NCI-H1436 (cell line): Measurements from ENCODE around the gene AKAP1.

ENCODE experiments used
- DNase-seq: peaks from one replicate; lab custom pipeline; 2025; lab: John Stamatoyannopoulos, UW

The AKAP1 gene

DNA sequence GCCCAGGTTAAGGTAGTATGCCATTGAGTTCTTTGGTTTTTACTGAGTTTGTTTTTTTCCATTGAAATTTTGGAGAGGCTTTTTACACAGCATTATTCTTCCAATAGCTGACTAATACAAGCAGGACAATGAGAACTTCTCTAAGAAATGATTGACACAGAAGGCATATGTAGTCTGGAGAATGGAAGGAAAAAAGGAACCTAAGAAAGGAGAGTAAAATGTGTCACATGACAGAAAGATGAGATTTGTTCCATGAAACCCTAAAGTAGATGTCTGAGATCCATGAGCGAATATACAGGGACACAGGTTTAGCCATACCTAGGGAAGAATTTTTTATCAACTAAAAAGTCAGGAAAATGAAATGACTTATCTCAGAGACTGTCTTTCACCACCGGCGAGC, 80.7 kb downstream of the AKAP1 start:
- no peak for DNase-seq

DNA sequence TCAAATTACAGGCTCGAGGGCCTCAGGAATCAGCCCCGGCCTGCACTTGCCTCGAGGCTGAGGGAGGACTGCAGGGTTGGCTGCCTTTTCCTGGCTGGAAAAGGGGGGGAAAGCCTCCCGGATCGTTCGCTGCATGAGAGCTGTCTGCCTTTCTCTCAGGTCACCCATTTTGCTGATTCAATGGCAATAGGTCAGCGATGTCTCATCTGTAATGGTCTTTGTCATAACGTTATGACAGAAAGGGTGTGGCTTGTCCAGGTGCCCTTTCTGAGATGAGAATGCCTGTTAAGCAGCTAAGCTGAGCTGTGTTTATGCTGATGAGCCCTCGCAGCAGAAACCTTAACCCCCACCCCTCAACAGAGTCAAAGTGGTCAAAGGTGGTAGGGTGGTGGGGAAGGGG, 81.8 kb downstream of the AKAP1 start:
- DNase-seq = no peak

DNA sequence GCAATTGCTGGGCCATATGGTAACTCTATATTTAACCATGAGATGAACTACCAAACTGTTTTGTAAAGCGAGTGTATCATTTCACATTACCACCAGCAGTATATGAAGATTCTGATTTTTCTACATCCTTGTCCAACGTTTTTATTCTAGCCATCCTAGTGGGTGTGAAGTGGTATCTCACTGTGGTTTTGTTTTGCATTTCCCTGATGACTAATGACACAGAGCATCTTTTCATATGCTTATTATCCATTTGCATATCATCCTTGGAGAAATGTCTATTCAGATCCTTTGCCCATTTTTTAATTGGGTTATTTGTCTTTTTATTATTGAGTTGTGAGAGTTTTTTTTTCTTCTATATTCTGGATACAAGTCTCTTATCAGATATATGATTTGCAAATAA, 83.6 kb downstream of the AKAP1 start:
- no peak for DNase-seq

DNA sequence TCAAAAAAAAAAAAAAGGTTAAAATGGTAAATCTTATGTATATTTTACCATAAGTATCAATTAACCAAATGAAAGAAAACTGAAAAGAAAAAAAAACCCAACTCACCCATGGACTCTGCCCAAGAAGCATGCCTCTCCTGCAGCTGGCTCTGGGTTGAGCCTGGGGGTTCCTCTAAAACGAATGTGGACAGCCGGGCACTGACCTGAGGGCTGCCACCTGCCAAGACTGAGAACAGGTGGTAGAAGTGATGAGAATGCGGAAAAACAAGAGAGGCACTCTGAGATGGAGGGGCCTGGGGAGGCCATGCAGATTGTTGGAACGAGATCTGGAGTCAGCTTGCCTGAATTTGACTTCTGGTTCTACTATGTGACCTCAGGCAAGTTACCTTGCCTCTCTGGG, 85.8 kb downstream of the AKAP1 start:
- DNase-seq = no peak
